CD4-positive, alpha-beta T cell (primary cell): ENCODE results near the gene PDE4B. TPM values are rescaled to one million over a fixed set of nuclear protein-coding genes. Genes with fewer than 3 reads are reported as not detected.

Experiments used
- ATAC-seq: fragments of 200-7000 bp; cut with Tn5 transposase; one replicate; pipeline ENCODE4 v1.10.0; 2022; ENCODE audit warnings: mild to moderate bottlenecking; ENCODE audit not compliant: poor library complexity
- CTCF ChIA-PET: fragments of 350-600 bp; sonication (Branson Sonifier 250); formaldehyde crosslinking; loops from one replicate; lab custom pipeline; 2021; ENCODE audit warnings: antibody characterized with exemption, inconsistent platforms; lab: Charles Lee
- POLR2A ChIA-PET: fragments of 350-600 bp; sonication (Branson Sonifier 250); formaldehyde crosslinking; loops from one replicate; lab custom pipeline; 2021; ENCODE audit warnings: antibody characterized with exemption, inconsistent platforms; lab: Charles Lee
- DNase-seq, 14 experiments: peaks; one replicate each; pipeline ENCODE4 v3.0.0-alpha.2; 2013 to 2020; ENCODE audit warnings: mixed read lengths in 2 of 14
- H3K27ac ChIP-seq, 2 donors: one replicate each; pipeline versions ENCODE4 v1.5.1 to v1.7.0; 2013; ENCODE audit warnings: low read length in 2 of 2, low read depth in 1 of 2, mild to moderate bottlenecking in 1 of 2
- H3K27me3 ChIP-seq, 2 experiments: 1 replicate in 1 of 2; 2 replicates in 1 of 2; pipeline versions ENCODE4 v1.6.1 to v1.7.0; 2013; ENCODE audit warnings: low read length in 2 of 2, control low read depth in 1 of 2, mild to moderate bottlenecking in 1 of 2, moderate library complexity in 1 of 2; ENCODE audit not compliant: insufficient read depth in 2 of 2, control insufficient read depth in 1 of 2
- H3K36me3 ChIP-seq: one replicate; pipeline ENCODE4 v1.6.1; 2013; ENCODE audit warnings: low read length, control low read depth; ENCODE audit not compliant: insufficient read depth
- H3K4me1 ChIP-seq: one replicate; pipeline ENCODE4 v1.6.1; 2013; ENCODE audit warnings: low read length, control low read depth; ENCODE audit not compliant: insufficient read depth
- H3K4me3 ChIP-seq: one replicate; pipeline ENCODE4 v1.5.1; 2013; ENCODE audit warnings: mild to moderate bottlenecking, low read length, moderate library complexity
- H3K9me3 ChIP-seq, 2 experiments: 1 replicate in 1 of 2; 2 replicates in 1 of 2; pipeline versions ENCODE4 v1.6.1 to v1.7.0; 2013; ENCODE audit warnings: low read length in 2 of 2, mild to moderate bottlenecking in 2 of 2, control low read depth in 1 of 2, moderate library complexity in 1 of 2; ENCODE audit not compliant: control insufficient read depth in 1 of 2, insufficient read depth in 1 of 2
- H3K27ac Mint-ChIP-seq: one replicate; pipeline ENCODE4 v1.8.0; 2020; ENCODE audit warnings: mixed read lengths
- H3K27me3 Mint-ChIP-seq: one replicate; pipeline ENCODE4 v1.8.0; 2021; ENCODE audit warnings: mixed read lengths
- H3K36me3 Mint-ChIP-seq: one replicate; pipeline ENCODE4 v1.8.0; 2021; ENCODE audit warnings: low read depth, mixed read lengths
- H3K4me1 Mint-ChIP-seq: one replicate; pipeline ENCODE4 v1.8.0; 2021; ENCODE audit warnings: low read depth, mixed read lengths
- H3K4me3 Mint-ChIP-seq: one replicate; pipeline ENCODE4 v1.8.0; 2020; ENCODE audit warnings: mild to moderate bottlenecking, mixed read lengths
- H3K9me3 Mint-ChIP-seq: one replicate; pipeline ENCODE4 v1.8.0; 2020; ENCODE audit warnings: mixed read lengths
- intact Hi-C, 2 experiments: fragments of 100-400 bp; cut with DNase I in 1 of 2; cut with micrococcal nuclease in 1 of 2; formaldehyde crosslinking; loops; one replicate each; pipeline versions ENCODE4 v1.15.1 to v1.9.0; 2023 to 2025; cut with DNase I, micrococcal nuclease
- total RNA-seq, 174 experiments: library from RNA in 2 of 174; stranded (reverse) in 2 of 174; gene quantifications; one replicate each; pipeline ENCODE4 v1.2.3 and lab custom pipeline; 2021 to 2026
- TF ChIP-seq, protein P1 (sequence below): fragments of 200-600 bp; IDR thresholded peaks from one replicate; pipeline ENCODE4 v1.8.0; 2022; ENCODE audit warnings: antibody characterized with exemption, mild to moderate bottlenecking

PDE4B gene
- total RNA-seq, 2 experiments from 2014 or later, result 155 to 159 TPM

DNA sequence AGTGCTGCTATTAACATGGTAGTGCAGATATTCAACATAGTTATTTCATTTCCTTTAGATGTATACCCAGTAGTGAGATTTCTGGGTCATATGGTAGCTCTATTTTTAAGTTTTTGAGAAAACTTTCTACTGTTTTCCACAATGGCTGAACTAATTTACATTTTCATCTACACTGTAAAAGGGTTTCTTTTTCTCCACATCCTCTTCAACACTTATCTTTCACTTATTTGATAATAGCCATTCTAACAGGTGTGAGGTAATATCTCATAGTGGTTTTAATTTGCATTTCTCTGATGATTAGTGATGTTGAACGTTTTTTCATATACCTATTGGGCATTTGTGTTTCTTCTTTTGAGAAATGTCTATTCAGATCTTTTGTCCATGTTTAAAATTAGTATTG lies 149.8 kb downstream of the PDE4B start:
- Mint-ChIP-seq H3K27ac (no peak overlapping the region), H3K9me3 (no peaks in the 10 kb centered on the region), H3K27me3 (peaks cover 10% of the 10 kb centered on the region), H3K4me1 (no peaks in the 10 kb centered on the region), H3K36me3 (no peaks in the 10 kb centered on the region), H3K4me3 (no peak overlapping the region)
- no peaks in the 10 kb centered on the region for H3K36me3 ChIP-seq
- no peak overlapping the region for H3K4me3 ChIP-seq
- no peaks in the 10 kb centered on the region for H3K4me1 ChIP-seq
- TF ChIP-seq, protein P1, sequence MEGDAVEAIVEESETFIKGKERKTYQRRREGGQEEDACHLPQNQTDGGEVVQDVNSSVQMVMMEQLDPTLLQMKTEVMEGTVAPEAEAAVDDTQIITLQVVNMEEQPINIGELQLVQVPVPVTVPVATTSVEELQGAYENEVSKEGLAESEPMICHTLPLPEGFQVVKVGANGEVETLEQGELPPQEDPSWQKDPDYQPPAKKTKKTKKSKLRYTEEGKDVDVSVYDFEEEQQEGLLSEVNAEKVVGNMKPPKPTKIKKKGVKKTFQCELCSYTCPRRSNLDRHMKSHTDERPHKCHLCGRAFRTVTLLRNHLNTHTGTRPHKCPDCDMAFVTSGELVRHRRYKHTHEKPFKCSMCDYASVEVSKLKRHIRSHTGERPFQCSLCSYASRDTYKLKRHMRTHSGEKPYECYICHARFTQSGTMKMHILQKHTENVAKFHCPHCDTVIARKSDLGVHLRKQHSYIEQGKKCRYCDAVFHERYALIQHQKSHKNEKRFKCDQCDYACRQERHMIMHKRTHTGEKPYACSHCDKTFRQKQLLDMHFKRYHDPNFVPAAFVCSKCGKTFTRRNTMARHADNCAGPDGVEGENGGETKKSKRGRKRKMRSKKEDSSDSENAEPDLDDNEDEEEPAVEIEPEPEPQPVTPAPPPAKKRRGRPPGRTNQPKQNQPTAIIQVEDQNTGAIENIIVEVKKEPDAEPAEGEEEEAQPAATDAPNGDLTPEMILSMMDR, result no peak
- DNase-seq, result no peak
- no peak for ATAC-seq
- ChIA-PET CTCF (no interaction called here), POLR2A (no interaction called here)
- H3K9me3 ChIP-seq, result no peaks in the 10 kb centered on the region
- no peaks in the 10 kb centered on the region for H3K27me3 ChIP-seq
- intact Hi-C loops, result no loop called here
- no peak overlapping the region for H3K27ac ChIP-seq

DNA sequence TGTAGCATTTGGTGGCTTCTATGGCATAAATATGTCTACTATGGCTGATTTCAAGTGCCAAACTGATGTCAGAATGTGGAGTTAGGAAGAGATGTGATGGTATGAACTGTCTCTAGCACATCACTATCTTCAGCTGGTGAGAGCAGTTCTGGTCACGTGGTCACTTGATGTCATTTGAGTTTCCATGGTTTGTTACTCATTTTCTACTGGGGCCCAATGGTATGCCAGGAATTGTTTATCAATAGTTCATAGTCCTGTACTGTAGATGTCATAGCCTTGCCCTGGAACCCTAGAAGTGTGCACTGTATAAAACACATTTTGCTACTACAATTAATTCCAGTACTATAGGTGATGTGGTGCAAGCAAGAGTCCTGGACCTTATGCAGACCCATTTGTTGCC lies 153.7 kb downstream of the PDE4B start:
- Mint-ChIP-seq H3K4me1 (no peaks in the 10 kb centered on the region), H3K4me3 (no peak overlapping the region), H3K9me3 (no peaks in the 10 kb centered on the region), H3K27ac (no peak overlapping the region), H3K27me3 (peaks cover 10% of the 10 kb centered on the region), H3K36me3 (no peaks in the 10 kb centered on the region)
- no peaks in the 10 kb centered on the region for H3K36me3 ChIP-seq
- CTCF ChIA-PET, result no interaction called here
- TF ChIP-seq, protein P1, result no peak
- ATAC-seq, result no peak
- H3K27me3 ChIP-seq, result no peaks in the 10 kb centered on the region
- H3K9me3 ChIP-seq, result no peaks in the 10 kb centered on the region
- no peak overlapping the region for H3K4me3 ChIP-seq
- H3K4me1 ChIP-seq, result no peaks in the 10 kb centered on the region
- no peak for DNase-seq
- intact Hi-C loops, result no loop called here
- POLR2A ChIA-PET, result no interaction called here
- no peak overlapping the region for H3K27ac ChIP-seq

DNA sequence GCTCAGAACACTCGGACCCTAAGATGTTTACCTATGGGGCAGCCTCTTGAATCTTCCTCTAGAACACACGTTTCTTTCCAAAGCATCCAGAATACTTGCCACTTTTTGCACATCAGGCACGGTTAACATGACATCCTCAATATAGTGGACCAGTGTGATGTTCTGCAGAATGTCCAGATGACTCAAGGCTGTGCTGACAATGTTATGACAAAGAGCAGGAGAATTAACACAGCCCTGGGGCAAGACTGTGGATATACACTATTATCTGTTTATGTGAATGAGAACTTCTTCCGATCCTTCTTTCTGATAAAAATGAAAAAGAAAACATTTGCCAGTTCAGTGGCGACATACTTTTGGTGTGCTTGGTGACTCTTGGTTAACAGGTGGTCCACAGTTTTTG lies 154.3 kb downstream of the PDE4B start:
- no peaks in the 10 kb centered on the region for H3K9me3 Mint-ChIP-seq
- DNase-seq (no peak), ATAC-seq (no peak)
- Histone ChIP-seq H3K4me3 (no peak overlapping the region), H3K9me3 (no peaks in the 10 kb centered on the region), H3K36me3 (no peaks in the 10 kb centered on the region), H3K27me3 (no peaks in the 10 kb centered on the region), H3K4me1 (no peaks in the 10 kb centered on the region), H3K27ac (no peak overlapping the region)
- peaks cover 5% of the 10 kb centered on the region for H3K27me3 Mint-ChIP-seq
- intact Hi-C loops, result no loop called here
- TF ChIP-seq, protein P1, result no peak
- ChIA-PET CTCF (interaction anchor here (0.9 kb wide), 1 partner anchor 15 kb away, joined by 3 read pairs; no protein-coding TSS in a partner anchor), POLR2A (no interaction called here)
- no peaks in the 10 kb centered on the region for H3K4me1 Mint-ChIP-seq
- no peak overlapping the region for H3K27ac Mint-ChIP-seq
- no peak overlapping the region for H3K4me3 Mint-ChIP-seq
- no peaks in the 10 kb centered on the region for H3K36me3 Mint-ChIP-seq
